NCI-H2196 treated with DMSO at 0.1 percent for 48 hours (cell line): Measurements from ENCODE around the gene CDIP1.
A peak's percentile ranks its signal among the peaks of the same experiment; 100 is the strongest.
"Not testable (repeated sequence)": the region's sequence is repeated elsewhere in the genome, so short reads cannot be mapped to it uniquely, and the experiment has no call there.

Experiments
- DNase-seq: peaks from one replicate; lab custom pipeline; 2025; ENCODE audit not compliant: unreplicated experiment; lab: John Stamatoyannopoulos, UW

Gene CDIP1

GRCh38 chr16:4538350-4539235, at the start of gene CDIP1:
CDIP1 (minus strand) TSS chr16:4538773; CDS start chr16:4514130, 24,643 bp downstream.
- peak; percentile 94 for DNase-seq

GRCh38 chr16:4586291-4586690, 47.7 kb upstream of the CDIP1 start:
- no peak for DNase-seq

- DNase-seq = no peak
Measured at GRCh38 chr16:4583906-4584305, 45.3 kb upstream of the CDIP1 start.

- DNase-seq = no peak
Measured at GRCh38 chr16:4580250-4580649, 41.7 kb upstream of the CDIP1 start.

- peak; percentile 70 for DNase-seq
Measured at GRCh38 chr16:4578961-4579530, 40.5 kb upstream of the CDIP1 start.

- DNase-seq = no peak
Measured at GRCh38 chr16:4576008-4576407, 37.4 kb upstream of the CDIP1 start.

- peak; percentile 51 for DNase-seq
Measured at GRCh38 chr16:4574919-4575705, 36.5 kb upstream of the CDIP1 start.

- not testable (repeated sequence) for DNase-seq
Measured at GRCh38 chr16:4573926-4574325, 35.4 kb upstream of the CDIP1 start.

GRCh38 chr16:4572715-4573114, 34.1 kb upstream of the CDIP1 start:
- no peak for DNase-seq

- DNase-seq = no peak
Measured at GRCh38 chr16:4570688-4571321, 32.2 kb upstream of the CDIP1 start.

- no peak for DNase-seq
Measured at GRCh38 chr16:4570086-4570485, 31.5 kb upstream of the CDIP1 start.

GRCh38 chr16:4566144-4566543, 27.6 kb upstream of the CDIP1 start:
- DNase-seq = no peak

- no peak for DNase-seq
Measured at GRCh38 chr16:4564661-4565267, 26.2 kb upstream of the CDIP1 start.

GRCh38 chr16:4561596-4561995, 23.0 kb upstream of the CDIP1 start:
- DNase-seq = no peak

- DNase-seq = no peak
Measured at GRCh38 chr16:4557973-4558372, 19.4 kb upstream of the CDIP1 start.

- no peak for DNase-seq
Measured at GRCh38 chr16:4556580-4556979, 18.0 kb upstream of the CDIP1 start.

GRCh38 chr16:4556112-4556511, 17.5 kb upstream of the CDIP1 start, which contains the start of gene C16orf96:
C16orf96 (plus strand) TSS chr16:4556340; CDS start chr16:4556490, 150 bp downstream.
- no peak for DNase-seq

GRCh38 chr16:4552541-4552940, 14.0 kb upstream of the CDIP1 start:
- no peak for DNase-seq

GRCh38 chr16:4550591-4550990, 12.0 kb upstream of the CDIP1 start:
- no peak for DNase-seq

GRCh38 chr16:4548124-4548523, 9.6 kb upstream of the CDIP1 start:
- DNase-seq = no peak

GRCh38 chr16:4544473-4544872, 5.9 kb upstream of the CDIP1 start:
- DNase-seq = no peak
